ENCODE data around the gene FLVCR1. TPM values are rescaled to one million over a fixed set of nuclear protein-coding genes. Genes with fewer than 3 reads are reported as not detected.
"Not testable (repeated sequence)": the region's sequence is repeated elsewhere in the genome, so short reads cannot be mapped to it uniquely, and the experiment has no call there.

Gene FLVCR1
- total RNA-seq, 1 donor from 2014 or later, result 4.4 TPM

DNA sequence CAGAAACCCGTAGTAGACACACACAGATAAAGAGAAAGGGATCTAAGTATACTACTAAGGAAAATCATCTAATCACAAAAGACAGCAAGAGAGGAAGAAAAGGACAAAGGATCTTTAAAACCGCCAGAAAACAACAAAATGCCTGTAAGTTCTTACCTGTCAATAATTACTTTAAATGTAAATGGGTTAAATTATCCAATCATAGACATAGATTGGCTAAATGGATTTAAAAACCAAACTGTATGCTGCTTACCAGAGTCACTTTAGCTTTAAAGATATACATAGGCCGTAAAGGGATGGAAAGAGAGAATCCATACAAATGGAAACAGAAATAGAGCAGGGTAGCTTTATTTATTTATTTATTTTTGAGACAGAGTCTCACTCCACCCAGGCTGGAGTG lies 44.0 kb downstream of the FLVCR1 start:
- TF ChIP-seq, protein P1, sequence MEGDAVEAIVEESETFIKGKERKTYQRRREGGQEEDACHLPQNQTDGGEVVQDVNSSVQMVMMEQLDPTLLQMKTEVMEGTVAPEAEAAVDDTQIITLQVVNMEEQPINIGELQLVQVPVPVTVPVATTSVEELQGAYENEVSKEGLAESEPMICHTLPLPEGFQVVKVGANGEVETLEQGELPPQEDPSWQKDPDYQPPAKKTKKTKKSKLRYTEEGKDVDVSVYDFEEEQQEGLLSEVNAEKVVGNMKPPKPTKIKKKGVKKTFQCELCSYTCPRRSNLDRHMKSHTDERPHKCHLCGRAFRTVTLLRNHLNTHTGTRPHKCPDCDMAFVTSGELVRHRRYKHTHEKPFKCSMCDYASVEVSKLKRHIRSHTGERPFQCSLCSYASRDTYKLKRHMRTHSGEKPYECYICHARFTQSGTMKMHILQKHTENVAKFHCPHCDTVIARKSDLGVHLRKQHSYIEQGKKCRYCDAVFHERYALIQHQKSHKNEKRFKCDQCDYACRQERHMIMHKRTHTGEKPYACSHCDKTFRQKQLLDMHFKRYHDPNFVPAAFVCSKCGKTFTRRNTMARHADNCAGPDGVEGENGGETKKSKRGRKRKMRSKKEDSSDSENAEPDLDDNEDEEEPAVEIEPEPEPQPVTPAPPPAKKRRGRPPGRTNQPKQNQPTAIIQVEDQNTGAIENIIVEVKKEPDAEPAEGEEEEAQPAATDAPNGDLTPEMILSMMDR (IDR thresholded peaks at IDR 0.05), result no peak
- H3K27ac Mint-ChIP-seq (ENCODE audit: unreplicated experiment), result no peak overlapping the region
- H3K9me3 Mint-ChIP-seq (ENCODE audit: low read depth), result peaks cover 40% of the 10 kb centered on the region
- H3K27me3 Mint-ChIP-seq (ENCODE audit: low read depth), result no peaks in the 10 kb centered on the region
- H3K4me3 Mint-ChIP-seq (ENCODE audit: unreplicated experiment), result no peak overlapping the region
- no peak for DNase-seq (ENCODE audit: low spot score)
- H3K36me3 Mint-ChIP-seq (ENCODE audit: low read depth), result peaks cover 41% of the 10 kb centered on the region
- no peaks in the 10 kb centered on the region for H3K4me1 Mint-ChIP-seq (ENCODE audit: low read depth)

DNA sequence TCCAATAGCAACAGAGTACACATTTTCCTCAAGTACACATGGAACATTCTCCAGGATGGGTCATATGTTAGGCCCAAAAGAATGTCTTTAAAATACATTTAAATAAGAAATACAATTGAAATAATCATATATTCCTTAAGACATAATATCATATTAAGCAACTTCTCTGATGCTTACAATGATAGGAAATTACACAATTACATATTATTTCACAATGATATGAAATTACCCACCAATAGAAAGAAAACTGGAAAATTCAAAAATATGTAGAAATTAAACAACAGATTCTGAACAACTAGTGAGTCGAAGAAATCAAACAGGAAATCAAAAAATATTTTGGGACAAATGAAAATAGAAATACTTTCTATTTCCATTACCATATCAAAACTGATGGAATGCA lies 45.6 kb downstream of the FLVCR1 start:
- Mint-ChIP-seq H3K4me3 (ENCODE audit: unreplicated experiment) (no peak overlapping the region), H3K9me3 (ENCODE audit: low read depth) (peaks cover 40% of the 10 kb centered on the region), H3K27ac (ENCODE audit: unreplicated experiment) (no peak overlapping the region), H3K27me3 (ENCODE audit: low read depth) (no peaks in the 10 kb centered on the region), H3K36me3 (ENCODE audit: low read depth) (peaks cover 33% of the 10 kb centered on the region), H3K4me1 (ENCODE audit: low read depth) (no peaks in the 10 kb centered on the region)
- TF ChIP-seq, protein P1 (IDR thresholded peaks at IDR 0.05), result no peak
- DNase-seq (ENCODE audit: low spot score), result no peak

DNA sequence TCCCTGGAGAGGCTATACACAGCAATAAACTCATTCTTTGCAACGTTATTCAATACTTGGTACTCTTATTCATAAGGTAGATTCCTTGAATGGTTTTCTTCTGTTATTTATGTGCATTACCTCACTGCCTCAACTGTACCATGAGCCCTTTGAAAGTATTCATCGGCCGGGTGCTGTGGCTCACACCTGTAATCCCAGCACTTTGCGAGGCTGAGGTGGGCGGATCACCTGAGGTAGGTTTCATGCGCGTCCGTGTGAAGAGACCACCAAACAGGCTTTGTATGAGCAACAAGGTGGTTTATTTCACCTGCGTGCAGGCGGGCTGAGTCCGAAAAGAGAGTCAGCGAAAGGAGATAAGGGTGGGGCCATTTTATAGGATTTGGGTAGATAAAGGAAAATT lies 50.0 kb downstream of the FLVCR1 start:
- not testable (repeated sequence) for H3K4me1 Mint-ChIP-seq (ENCODE audit: low read depth); H3K27ac Mint-ChIP-seq (ENCODE audit: unreplicated experiment); DNase-seq (ENCODE audit: low spot score); H3K36me3 Mint-ChIP-seq (ENCODE audit: low read depth); H3K4me3 Mint-ChIP-seq (ENCODE audit: unreplicated experiment); H3K27me3 Mint-ChIP-seq (ENCODE audit: low read depth)
- peaks cover 17% of the 10 kb centered on the region for H3K9me3 Mint-ChIP-seq (ENCODE audit: low read depth)

DNA sequence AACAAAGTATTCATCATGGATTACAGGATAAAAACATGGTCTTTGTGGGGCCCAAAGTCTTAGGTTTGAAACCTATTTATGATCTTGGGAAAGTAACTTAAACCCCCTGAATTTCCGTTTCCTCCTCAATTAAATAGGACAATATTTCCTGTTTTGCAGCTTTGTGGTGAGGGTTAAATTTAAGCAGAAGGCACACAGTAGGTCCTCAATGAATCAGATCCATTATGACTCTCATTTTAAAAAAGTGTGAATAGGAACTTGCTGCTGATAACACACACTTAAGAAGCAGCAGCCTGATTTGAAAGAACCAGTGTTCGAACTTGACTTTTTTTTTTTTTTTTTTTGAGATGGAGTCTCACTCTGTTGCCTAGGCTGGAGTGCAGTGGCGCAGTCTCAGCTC lies 50.9 kb downstream of the FLVCR1 start:
- no peak for DNase-seq (ENCODE audit: low spot score)
- Mint-ChIP-seq H3K27ac (ENCODE audit: unreplicated experiment) (no peak overlapping the region), H3K4me1 (ENCODE audit: low read depth) (no peaks in the 10 kb centered on the region), H3K27me3 (ENCODE audit: low read depth) (no peaks in the 10 kb centered on the region), H3K4me3 (ENCODE audit: unreplicated experiment) (no peak overlapping the region), H3K9me3 (ENCODE audit: low read depth) (peaks cover 17% of the 10 kb centered on the region), H3K36me3 (ENCODE audit: low read depth) (peaks cover 8% of the 10 kb centered on the region)
- TF ChIP-seq, protein P1 (IDR thresholded peaks at IDR 0.05), result no peak

DNA sequence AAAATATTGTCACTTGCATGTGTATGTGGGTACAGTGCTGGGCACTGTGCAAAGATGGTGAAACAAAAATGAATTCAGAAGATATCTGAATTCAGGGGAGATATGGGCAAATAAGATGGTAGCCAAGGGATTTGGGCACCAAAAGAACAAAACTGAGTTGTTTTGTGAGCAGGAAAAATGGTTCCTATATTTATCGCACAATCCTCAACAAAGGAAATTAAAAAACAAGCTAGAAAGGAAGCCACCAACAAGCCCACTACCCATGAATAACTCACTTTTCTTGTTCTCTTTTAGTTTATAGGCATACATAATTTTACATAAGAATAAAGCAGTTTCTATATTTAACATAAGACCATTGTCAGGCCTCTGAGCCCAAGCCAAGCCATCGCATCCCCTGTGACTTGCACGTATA lies 51.6 kb downstream of the FLVCR1 start:
- H3K4me1 Mint-ChIP-seq (ENCODE audit: low read depth), result no peaks in the 10 kb centered on the region
- DNase-seq (ENCODE audit: low spot score), result no peak
- no peak overlapping the region for H3K27ac Mint-ChIP-seq (ENCODE audit: unreplicated experiment)
- peaks cover 11% of the 10 kb centered on the region for H3K9me3 Mint-ChIP-seq (ENCODE audit: low read depth)
- H3K27me3 Mint-ChIP-seq (ENCODE audit: low read depth), result no peaks in the 10 kb centered on the region
- TF ChIP-seq, protein P1 (IDR thresholded peaks at IDR 0.05), result no peak
- H3K36me3 Mint-ChIP-seq (ENCODE audit: low read depth), result peaks cover 8% of the 10 kb centered on the region
- no peak overlapping the region for H3K4me3 Mint-ChIP-seq (ENCODE audit: unreplicated experiment)

DNA sequence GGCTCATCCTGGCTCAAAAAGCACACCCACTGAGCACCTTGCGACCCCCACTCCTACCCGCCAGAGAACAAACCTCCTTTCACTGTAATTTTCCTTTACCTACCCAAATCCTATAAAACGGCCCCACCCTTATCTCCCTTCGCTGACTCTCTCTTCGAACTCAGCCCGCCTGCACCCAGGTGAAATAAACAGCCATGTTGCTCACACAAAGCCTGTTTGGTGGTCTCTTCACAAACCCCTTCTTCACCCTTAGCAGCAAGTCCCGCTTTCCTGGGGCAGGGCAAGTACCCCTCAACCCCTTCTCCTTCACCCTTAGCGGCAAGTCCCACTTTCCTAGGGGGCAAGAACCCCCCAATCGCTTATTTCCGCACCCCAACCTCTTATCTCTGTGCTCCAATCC lies 52.1 kb downstream of the FLVCR1 start:
- H3K4me1 Mint-ChIP-seq (ENCODE audit: low read depth), result not testable (repeated sequence)

DNA sequence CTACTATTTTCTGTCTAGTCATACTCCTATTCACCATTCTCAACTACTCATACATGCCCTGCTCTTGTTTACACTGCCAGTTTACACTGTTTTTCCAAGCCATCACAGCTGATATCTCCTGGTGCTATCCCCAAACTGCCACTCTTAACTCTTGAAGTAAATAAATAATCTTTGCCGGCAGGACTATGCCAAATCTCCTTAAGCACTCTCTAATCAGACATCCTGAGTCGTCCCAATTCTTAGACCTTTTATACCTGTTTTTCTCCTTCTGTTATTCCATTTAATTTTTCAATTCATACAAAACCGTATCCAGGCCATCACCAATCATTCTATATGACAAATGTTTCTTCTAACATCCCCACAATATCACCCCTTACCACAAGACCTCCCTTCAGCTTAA lies 55.6 kb downstream of the FLVCR1 start:
- H3K4me3 Mint-ChIP-seq (ENCODE audit: unreplicated experiment); H3K27ac Mint-ChIP-seq (ENCODE audit: unreplicated experiment); H3K4me1 Mint-ChIP-seq (ENCODE audit: low read depth); H3K27me3 Mint-ChIP-seq (ENCODE audit: low read depth); DNase-seq (ENCODE audit: low spot score); H3K36me3 Mint-ChIP-seq (ENCODE audit: low read depth); H3K9me3 Mint-ChIP-seq (ENCODE audit: low read depth): not testable (repeated sequence)

More for the DNA sequence above, 52.1 kb downstream of the FLVCR1 start:
- not testable (repeated sequence) for H3K27ac Mint-ChIP-seq (ENCODE audit: unreplicated experiment); H3K4me3 Mint-ChIP-seq (ENCODE audit: unreplicated experiment); H3K27me3 Mint-ChIP-seq (ENCODE audit: low read depth); DNase-seq (ENCODE audit: low spot score); H3K9me3 Mint-ChIP-seq (ENCODE audit: low read depth); H3K36me3 Mint-ChIP-seq (ENCODE audit: low read depth)

DNA sequence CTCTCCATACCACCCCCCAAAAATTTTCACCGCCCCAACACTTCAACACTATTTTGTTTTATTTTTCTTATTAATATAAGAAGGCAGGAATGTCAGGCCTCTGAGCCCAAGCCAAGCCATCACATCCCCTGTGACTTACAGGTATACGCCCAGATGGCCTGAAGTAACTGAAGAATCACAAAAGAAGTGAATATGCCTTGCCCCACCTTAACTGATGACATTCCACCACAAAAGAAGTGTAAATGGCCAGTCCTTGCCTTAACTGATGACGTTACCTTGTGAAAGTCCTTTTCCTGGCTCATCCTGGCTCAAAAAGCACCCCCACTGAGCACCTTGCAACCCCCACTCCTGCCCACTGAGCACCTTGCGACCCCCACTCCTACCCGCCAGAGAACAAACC lies 56.0 kb downstream of the FLVCR1 start:
- not testable (repeated sequence) for H3K4me1 Mint-ChIP-seq (ENCODE audit: low read depth); H3K9me3 Mint-ChIP-seq (ENCODE audit: low read depth); H3K36me3 Mint-ChIP-seq (ENCODE audit: low read depth); H3K4me3 Mint-ChIP-seq (ENCODE audit: unreplicated experiment); H3K27me3 Mint-ChIP-seq (ENCODE audit: low read depth); DNase-seq (ENCODE audit: low spot score); H3K27ac Mint-ChIP-seq (ENCODE audit: unreplicated experiment)
